GM21723 (cell line): Measurements from ENCODE around the gene SLBP.

ENCODE experiments used
- ATAC-seq: cut with Tn5 transposase; IDR thresholded peaks from one replicate; pipeline ENCODE4 v1.9.1; 2021; ENCODE audit warnings: mild to moderate bottlenecking, moderate library complexity; ENCODE audit not compliant: unreplicated experiment

The SLBP gene

GRCh38 chr4:1749826-1750225, 37.7 kb upstream of the SLBP start:
- ATAC-seq: no peak

- ATAC-seq: no peak
These were observed 37.3 kb upstream of the SLBP start for GRCh38 chr4:1749370-1749769.

- no peak for ATAC-seq
These were observed 36.4 kb upstream of the SLBP start for GRCh38 chr4:1748465-1748995.

- no peak for ATAC-seq
These were observed 35.5 kb upstream of the SLBP start for GRCh38 chr4:1747603-1747967.

GRCh38 chr4:1746919-1747602, 34.9 kb upstream of the SLBP start:
- ATAC-seq: no peak

GRCh38 chr4:1746265-1746691, 34.2 kb upstream of the SLBP start:
- peak; percentile 53 for ATAC-seq

GRCh38 chr4:1745697-1746096, 33.6 kb upstream of the SLBP start:
- ATAC-seq: no peak

- no peak for ATAC-seq
These were observed 33.0 kb upstream of the SLBP start for GRCh38 chr4:1745165-1745564.

- ATAC-seq: no peak
These were observed 32.4 kb upstream of the SLBP start for GRCh38 chr4:1744552-1744951.

GRCh38 chr4:1743975-1744374, 31.9 kb upstream of the SLBP start:
- ATAC-seq: no peak

GRCh38 chr4:1743551-1743950, 31.4 kb upstream of the SLBP start:
- ATAC-seq: no peak

GRCh38 chr4:1741208-1741607, 29.1 kb upstream of the SLBP start:
- no peak for ATAC-seq

GRCh38 chr4:1740021-1740545, 28.0 kb upstream of the SLBP start:
- no peak for ATAC-seq

- no peak for ATAC-seq
These were observed 27.2 kb upstream of the SLBP start for GRCh38 chr4:1739358-1739757.

GRCh38 chr4:1738410-1738809, 26.3 kb upstream of the SLBP start:
- no peak for ATAC-seq

GRCh38 chr4:1737666-1738065, 25.5 kb upstream of the SLBP start:
- ATAC-seq: no peak

GRCh38 chr4:1736812-1737211, 24.7 kb upstream of the SLBP start:
- ATAC-seq: no peak

GRCh38 chr4:1735215-1735614, 23.1 kb upstream of the SLBP start:
- ATAC-seq: no peak

GRCh38 chr4:1732911-1733310, 20.8 kb upstream of the SLBP start:
- ATAC-seq: no peak

GRCh38 chr4:1731180-1731579, 19.1 kb upstream of the SLBP start:
- no peak for ATAC-seq

- ATAC-seq: no peak
These were observed 18.5 kb upstream of the SLBP start for GRCh38 chr4:1730532-1731135.
